GM12878 (cell line): Measurements from ENCODE around the gene PPDPF. TPM values are rescaled to one million over a fixed set of nuclear protein-coding genes. Genes with fewer than 3 reads are reported as not detected.

Source experiments
- ATAC-seq: fragments of 200-7000 bp; cut with Tn5 transposase; 3 replicates; pipeline ENCODE4 v1.9.1; 2020; ENCODE audit warnings: mild to moderate bottlenecking, moderate library complexity
- BruUV-seq: library from RNA; stranded (reverse); fragments of 400-500 nt; replicated peaks from 2 replicates; lab custom pipeline; 2021; lab: Mats Ljungman, UMichigan
- CTCF ChIA-PET: fragments of 300-600 bp; sonication (Branson Sonifier 250); formaldehyde crosslinking; extraction: SDS; loops from one replicate; lab custom pipeline; 2021; ENCODE audit warnings: inconsistent platforms; lab: Yijun Ruan, JAX
- POLR2A ChIA-PET: fragments of 350-600 bp; formaldehyde crosslinking; extraction: SDS; loops from one replicate; lab custom pipeline; 2021; ENCODE audit warnings: inconsistent platforms; lab: Charles Lee
- RAD21 ChIA-PET: fragments of 300-600 bp; sonication (Branson Sonifier 250); formaldehyde crosslinking; loops from one replicate; lab custom pipeline; 2023; ENCODE audit warnings: antibody characterized with exemption; ENCODE audit not compliant: unreplicated experiment; lab: Charles Lee
- SMC1A ChIA-PET: fragments of 300-600 bp; sonication (Branson Sonifier 250); formaldehyde crosslinking; loops from one replicate; lab custom pipeline; 2023; ENCODE audit not compliant: unreplicated experiment, uncharacterized antibody; lab: Charles Lee
- DNase-seq: peaks from one replicate; pipeline ENCODE4 v3.0.0-alpha.2; 2011; ENCODE audit warnings: low read depth, low spot score
- FAIRE-seq: peaks from 3 replicates; lab custom pipeline; 2011; peaks lifted over from hg19 to GRCh38; lab: Jason Lieb, UNC
- H2AFZ ChIP-seq: 2 replicates; pipeline ENCODE4 v1.6.0; 2011; ENCODE audit warnings: low read depth, low read length, control low read depth; ENCODE audit not compliant: control insufficient read depth
- H3K27ac ChIP-seq: 2 replicates; pipeline ENCODE4 v1.5.1; 2011; ENCODE audit warnings: control low read depth; ENCODE audit not compliant: control insufficient read depth, insufficient read depth
- H3K27me3 ChIP-seq, 2 experiments: replicated peaks in 1 of 2; 2 replicates each; pipeline versions ENCODE4 v1.6.0 to v1.6.1; 2011; ENCODE audit warnings: low read length in 1 of 2; ENCODE audit not compliant: control insufficient read depth in 2 of 2, insufficient read depth in 2 of 2
- H3K36me3 ChIP-seq, 2 experiments: 2 replicates each; pipeline ENCODE4 v1.5.1; 2011; ENCODE audit warnings: low read length in 1 of 2; ENCODE audit not compliant: control insufficient read depth in 2 of 2, insufficient read depth in 2 of 2
- H3K4me1 ChIP-seq: 2 replicates; pipeline ENCODE4 v1.6.1; 2011; ENCODE audit warnings: mild to moderate bottlenecking, low read length, moderate library complexity, mixed read lengths; ENCODE audit not compliant: control insufficient read depth, insufficient read depth
- H3K4me2 ChIP-seq: 2 replicates; pipeline ENCODE4 v1.6.0; 2011; ENCODE audit warnings: control low read depth; ENCODE audit not compliant: control insufficient read depth, insufficient read depth
- H3K4me3 ChIP-seq: fragments of 200-600 bp; sonication (generic); 2 replicates; pipeline ENCODE4 v1.5.1; 2016
- H3K79me2 ChIP-seq: 2 replicates; pipeline ENCODE4 v1.6.0; 2011; ENCODE audit warnings: low read length; ENCODE audit not compliant: control insufficient read depth, insufficient read depth
- H3K9ac ChIP-seq: 2 replicates; pipeline ENCODE4 v1.8.0; 2011; ENCODE audit warnings: low read length, control low read depth, mixed read lengths; ENCODE audit not compliant: control insufficient read depth, insufficient read depth
- H3K9me3 ChIP-seq: replicated peaks from 3 replicates; pipeline ENCODE4 v1.5.1; 2011; ENCODE audit warnings: mild to moderate bottlenecking, low read length; ENCODE audit not compliant: control insufficient read depth, insufficient read depth
- H4K20me1 ChIP-seq: 2 replicates; pipeline ENCODE4 v1.6.0; 2011; ENCODE audit not compliant: control insufficient read depth, insufficient read depth
- BCL11A ChIP-seq: IDR thresholded peaks from 2 replicates; pipeline ENCODE4 v1.6.1; 2011; ENCODE audit warnings: low read depth, low read length
- BMI1 ChIP-seq: fragments of 450-650 bp; IDR thresholded peaks from 2 replicates; pipeline ENCODE4 v1.6.1; 2016; ENCODE audit warnings: mild to moderate bottlenecking, moderate library complexity, borderline replicate concordance
- EP300 ChIP-seq, 2 experiments: fragments of 150-350 bp in 1 of 2; IDR thresholded peaks; 2 replicates each; pipeline ENCODE4 v1.6.1; 2011 to 2012; ENCODE audit warnings: low read depth in 2 of 2, low read length in 2 of 2, borderline replicate concordance in 1 of 2, improper control_type of control experiment in 1 of 2, inconsistent platforms in 1 of 2; ENCODE audit not compliant: control insufficient read depth in 1 of 2
- HCFC1 ChIP-seq: fragments of 150-350 bp; IDR thresholded peaks from 2 replicates; pipeline ENCODE4 v1.6.1; 2014; ENCODE audit warnings: low read length
- MAX ChIP-seq: IDR thresholded peaks from 2 replicates; pipeline ENCODE4 v1.6.1; 2012; ENCODE audit warnings: low read depth, low read length, improper control_type of control experiment
- MTA2 ChIP-seq: fragments of 450-650 bp; IDR thresholded peaks from 2 replicates; pipeline ENCODE4 v1.6.1; 2016; ENCODE audit warnings: low read depth, mild to moderate bottlenecking, moderate library complexity
- MYB ChIP-seq: fragments of 150-350 bp; IDR thresholded peaks from 2 replicates; pipeline ENCODE4 v1.6.1; 2014; ENCODE audit warnings: mild to moderate bottlenecking, low read depth, low read length, borderline replicate concordance
- PAX5 ChIP-seq: IDR thresholded peaks from 2 replicates; pipeline ENCODE4 v1.6.1; 2011; ENCODE audit warnings: low read depth, low read length, borderline replicate concordance
- POLR2AphosphoS2 ChIP-seq: IDR thresholded peaks from 2 replicates; pipeline ENCODE4 v1.6.1; 2011; ENCODE audit warnings: low read depth, mild to moderate bottlenecking, low read length, improper control_type of control experiment, moderate library complexity
- RAD21 ChIP-seq: IDR thresholded peaks from 2 replicates; pipeline ENCODE4 v1.6.1; 2011; ENCODE audit warnings: mild to moderate bottlenecking, low read depth, low read length, moderate library complexity; ENCODE audit not compliant: insufficient read depth
- RB1 ChIP-seq: fragments of 450-650 bp; formaldehyde crosslinking; IDR thresholded peaks from 2 replicates; pipeline ENCODE4 v1.6.1; 2017; ENCODE audit warnings: mild to moderate bottlenecking, borderline replicate concordance
- SMC3 ChIP-seq: IDR thresholded peaks from 2 replicates; pipeline ENCODE4 v1.6.1; 2011; ENCODE audit warnings: low read length, improper control_type of control experiment, borderline replicate concordance
- STAT3 ChIP-seq: IDR thresholded peaks from 2 replicates; pipeline ENCODE4 v1.6.1; 2011; ENCODE audit warnings: low read depth, low read length, improper control_type of control experiment
- TCF12 ChIP-seq: IDR thresholded peaks from 2 replicates; pipeline ENCODE4 v1.6.1; 2011; ENCODE audit warnings: low read depth, mild to moderate bottlenecking, low read length
- ZBED1 ChIP-seq: IDR thresholded peaks from 2 replicates; pipeline ENCODE4 v1.6.1; 2016; ENCODE audit warnings: borderline replicate concordance
- ZBTB4 ChIP-seq: fragments of 450-650 bp; formaldehyde crosslinking; IDR thresholded peaks from 2 replicates; pipeline ENCODE4 v1.4.0; 2022; ENCODE audit warnings: mild to moderate bottlenecking, moderate library complexity
- ZNF24 ChIP-seq: fragments of 450-650 bp; IDR thresholded peaks from 2 replicates; pipeline ENCODE4 v1.6.1; 2017; ENCODE audit warnings: antibody characterized with exemption, mild to moderate bottlenecking
- ZNF274 ChIP-seq: IDR thresholded peaks from one replicate; pipeline ENCODE4 v1.8.0; 2011; ENCODE audit not compliant: insufficient read length, insufficient read depth
- WGBS: methylation state at CpG from one replicate; pipeline ENCODE4 v1.1.6; 2016; ENCODE audit warnings: low lambda C conversion rate; ENCODE audit not compliant: insufficient replicate concordance, insufficient coverage; ENCODE audit errors: missing lambda C conversion rate; 5-methylcytosine and 5-hydroxymethylcytosine counted together
- in situ Hi-C: fragments of 300-500 bp; cut with MboI; formaldehyde crosslinking; loops from 9 replicates; pipeline ENCODE4 v1.14.3; 2018; ENCODE audit warnings: mixed read lengths
- intact Hi-C: fragments of 100-400 bp; cut with micrococcal nuclease; formaldehyde crosslinking; loops from one replicate; pipeline ENCODE4 v1.14.2; 2022; ENCODE audit not compliant: unreplicated experiment
- polyA plus RNA-seq, 11 experiments: library from polyadenylated mRNA; depleted of rRNA in 4 of 11; unstranded in 6 of 11; stranded (reverse) in 5 of 11; fragments of >200 nt; fragmentation: Nextera tagmentation in 4 of 11; fragmentation: Illumina TruSeq in 1 of 11; extraction: Ambion mirVana in 4 of 11; extraction: Trizol in 1 of 11; gene quantifications; 1 replicate in 1 of 11; 2 replicates in 10 of 11; pipeline versions ENCODE4 v1.2.1 to v1.2.3, GENCODE V29; 2011 to 2016; ENCODE audit warnings: inconsistent platforms in 2 of 11, missing spikeins in 2 of 11, low read depth in 1 of 11
- total RNA-seq, 4 experiments: library from RNA; depleted of rRNA in 3 of 4; stranded (reverse); fragments of >200 nt in 3 of 4; fragmentation: Illumina TruSeq in 1 of 4; extraction: Trizol in 1 of 4; gene quantifications; 2 replicates each; pipeline versions ENCODE4 v1.2.1 to v1.2.3, GENCODE V29; 2013 to 2021

The PPDPF gene
- total and polyA plus RNA-seq, 10 of the 15 experiments (the other 5 are each of a cell fraction or from before 2014, with no cell fraction given) = 0.32 to 154 (median 22.8) TPM

- no peaks in the 10 kb centered on the region for H3K9me3 ChIP-seq
- no peaks in the 10 kb centered on the region for H4K20me1 ChIP-seq
- peaks cover 10% of the 10 kb centered on the region for H3K4me1 ChIP-seq
- H3K36me3 ChIP-seq = no peaks in the 10 kb centered on the region
- ATAC-seq = no peak
- RAD21 ChIA-PET = no interaction called here
- intact Hi-C loops = no loop called here
- no peak overlapping the region for H3K4me2 ChIP-seq
- no peak overlapping the region for H3K27ac ChIP-seq
- 74% methylated on average over 39 of the region's 39 CpGs for WGBS
- FAIRE-seq = no peak
- H3K79me2 ChIP-seq = no peaks in the 10 kb centered on the region
- H3K27me3 ChIP-seq = no peaks in the 10 kb centered on the region; a peak in 1 of 4 replicates
- POLR2A ChIA-PET = interaction anchor here (0.8 to 1.5 kb wide), 2 partner anchors 10 to 94 kb away, joined by 3 to 8 read pairs; partner anchors contain the start of gene PPDPF
- no peak overlapping the region for H3K9ac ChIP-seq
- SMC1A ChIA-PET = interaction anchor here (0.8 kb wide), 1 partner anchor 7 kb away, joined by 4 read pairs; the partner anchor contains the start of gene PTK6
- BruUV-seq = no TSS peak
- in situ Hi-C loops = no loop called here
- CTCF ChIA-PET = no interaction called here
- H3K4me3 ChIP-seq = no peak overlapping the region
- H2AFZ ChIP-seq = no peak overlapping the region
- no peak for DNase-seq
- TF ChIP-seq RAD21 = no peak
- TF ChIP-seq STAT3 = no peak
- TF ChIP-seq RB1 = no peak
- TF ChIP-seq HCFC1 = no peak
- TF ChIP-seq BCL11A = no peak
- TF ChIP-seq ZNF274 = no peak
- TF ChIP-seq TCF12 = no peak
- no peak for TF ChIP-seq MYB
- no peak for TF ChIP-seq MAX
- no peak for TF ChIP-seq ZBED1
- no peak for TF ChIP-seq POLR2AphosphoS2
- no peak for TF ChIP-seq EP300 (IDR thresholded peaks at IDR 0.05; ENCODE audit: borderline replicate concordance in 1 of 2, control insufficient read depth in 1 of 2, low read depth in 2 of 2, low read length in 2 of 2)
- no peak for TF ChIP-seq PAX5
- TF ChIP-seq BMI1 = no peak
- no peak for TF ChIP-seq SMC3
- no peak for TF ChIP-seq ZBTB4 (CRISPR knock-in tag)
- TF ChIP-seq MTA2 = no peak
- TF ChIP-seq ZNF24 = no peak
Observed at GRCh38 chr20:63529861-63530787, 9.6 kb downstream of the PPDPF start.
